NCI-H146 (cell line): ENCODE results near the gene RBPJL.

Experiments
- DNase-seq: peaks from one replicate; lab custom pipeline; 2025; lab: John Stamatoyannopoulos, UW

Gene RBPJL

GRCh38 chr20:45317826-45318225 lies 11.2 kb downstream of the RBPJL start:
- no peak for DNase-seq

DNA sequence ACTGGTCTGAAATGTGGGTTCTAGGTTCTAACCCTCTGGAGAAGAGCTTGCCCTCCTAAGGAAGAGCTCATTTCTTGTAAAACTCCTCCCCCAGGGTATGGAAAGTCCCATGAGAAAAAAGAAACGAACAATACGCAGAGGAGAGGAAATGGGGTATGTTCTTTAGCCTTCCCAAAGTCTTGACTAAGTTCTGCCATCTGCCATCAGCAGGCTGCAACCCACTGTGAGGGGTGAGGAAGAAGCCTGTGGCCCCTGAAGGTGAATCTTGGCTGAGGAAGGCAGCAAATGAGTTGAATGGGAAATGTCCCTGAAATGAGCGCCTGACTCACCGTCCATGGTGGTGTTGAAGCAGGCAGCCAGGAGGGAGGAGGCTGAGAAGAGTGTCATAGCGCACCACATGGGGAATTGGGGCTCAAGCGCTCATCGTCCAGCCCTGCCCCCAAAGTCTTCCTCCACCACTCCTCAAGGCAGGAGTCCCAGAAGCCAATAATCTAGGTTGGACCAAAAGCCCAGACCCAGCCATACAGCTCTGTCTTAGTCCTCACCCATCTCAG lies 11.8 kb downstream of the RBPJL start:
- no peak for DNase-seq

DNA sequence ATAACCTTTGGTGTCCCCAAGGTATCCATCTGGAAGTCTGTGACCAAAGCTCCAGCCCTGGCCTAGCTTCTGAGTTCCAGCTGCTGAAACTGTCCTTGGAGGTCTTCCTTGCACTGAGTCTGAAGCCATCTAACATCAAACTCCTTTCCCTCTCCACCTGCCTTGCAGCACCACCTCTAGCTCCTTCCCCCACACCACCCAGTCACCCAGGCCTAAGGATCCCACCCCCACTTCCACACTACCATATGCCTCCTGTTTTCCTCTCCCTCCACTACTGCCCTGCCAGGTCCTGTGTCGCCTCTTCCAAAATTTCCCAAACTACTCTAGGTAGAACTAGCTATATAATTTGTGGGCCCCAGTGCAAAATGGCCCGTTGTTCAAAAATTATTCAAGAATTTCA lies 12.3 kb downstream of the RBPJL start:
- no peak for DNase-seq

DNA sequence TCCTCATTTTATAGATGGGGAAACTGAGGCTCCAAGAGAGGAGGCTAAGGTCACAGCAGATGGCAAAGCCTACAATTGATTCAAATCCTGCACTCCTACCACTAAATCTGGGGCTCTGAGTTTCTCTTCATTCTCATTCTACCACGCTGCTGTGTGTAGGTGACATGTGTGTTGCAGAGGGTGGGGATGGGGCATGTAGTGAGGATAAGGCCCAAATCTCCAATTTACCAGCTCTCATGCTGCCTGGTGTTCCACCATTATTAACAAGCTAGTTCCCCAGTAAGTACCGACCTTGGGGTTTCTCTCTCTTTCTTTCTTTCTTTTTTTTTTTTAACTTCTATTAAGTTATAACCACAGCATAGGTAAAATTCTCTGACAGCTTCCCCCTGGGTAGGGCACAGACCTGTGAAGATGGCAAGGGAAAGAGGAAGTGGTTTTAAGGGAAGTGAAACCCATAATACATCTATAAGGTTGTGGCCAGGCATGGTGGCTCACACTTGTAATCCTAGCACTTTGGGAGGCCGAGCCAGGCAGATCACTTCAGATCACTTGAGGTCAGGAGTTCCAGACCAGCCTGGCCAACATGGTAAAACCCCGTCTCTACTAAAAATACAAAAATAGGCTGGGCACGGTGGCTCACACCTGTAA lies 14.4 kb downstream of the RBPJL start:
- DNase-seq, result no peak

- peak; percentile 54 for DNase-seq
These were observed 16.3 kb downstream of the RBPJL start for GRCh38 chr20:45322952-45323383.

GRCh38 chr20:45323731-45324130 lies 17.1 kb downstream of the RBPJL start:
- no peak for DNase-seq

- no peak for DNase-seq
These were observed 18.7 kb downstream of the RBPJL start for GRCh38 chr20:45325371-45325770.

DNA sequence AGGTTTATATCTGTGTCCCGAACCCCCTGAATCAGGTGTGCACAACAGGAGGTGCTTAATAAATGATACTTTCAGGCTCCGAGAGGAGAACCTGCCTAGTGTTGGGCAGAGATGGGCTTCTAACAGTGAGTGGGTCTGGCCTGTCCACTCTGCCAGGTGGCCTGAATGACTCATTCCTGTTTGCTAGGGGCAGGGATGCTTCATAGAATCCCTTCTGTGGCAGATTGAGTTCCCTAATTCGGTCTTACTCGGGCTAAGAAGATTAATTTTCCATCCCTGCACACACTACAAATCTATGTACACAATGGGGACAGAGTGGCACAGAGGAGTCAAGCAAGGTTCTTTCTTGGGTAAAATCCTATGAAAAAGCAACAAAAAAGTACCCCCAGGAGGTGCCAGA lies 21.8 kb downstream of the RBPJL start:
- no peak for DNase-seq

DNA sequence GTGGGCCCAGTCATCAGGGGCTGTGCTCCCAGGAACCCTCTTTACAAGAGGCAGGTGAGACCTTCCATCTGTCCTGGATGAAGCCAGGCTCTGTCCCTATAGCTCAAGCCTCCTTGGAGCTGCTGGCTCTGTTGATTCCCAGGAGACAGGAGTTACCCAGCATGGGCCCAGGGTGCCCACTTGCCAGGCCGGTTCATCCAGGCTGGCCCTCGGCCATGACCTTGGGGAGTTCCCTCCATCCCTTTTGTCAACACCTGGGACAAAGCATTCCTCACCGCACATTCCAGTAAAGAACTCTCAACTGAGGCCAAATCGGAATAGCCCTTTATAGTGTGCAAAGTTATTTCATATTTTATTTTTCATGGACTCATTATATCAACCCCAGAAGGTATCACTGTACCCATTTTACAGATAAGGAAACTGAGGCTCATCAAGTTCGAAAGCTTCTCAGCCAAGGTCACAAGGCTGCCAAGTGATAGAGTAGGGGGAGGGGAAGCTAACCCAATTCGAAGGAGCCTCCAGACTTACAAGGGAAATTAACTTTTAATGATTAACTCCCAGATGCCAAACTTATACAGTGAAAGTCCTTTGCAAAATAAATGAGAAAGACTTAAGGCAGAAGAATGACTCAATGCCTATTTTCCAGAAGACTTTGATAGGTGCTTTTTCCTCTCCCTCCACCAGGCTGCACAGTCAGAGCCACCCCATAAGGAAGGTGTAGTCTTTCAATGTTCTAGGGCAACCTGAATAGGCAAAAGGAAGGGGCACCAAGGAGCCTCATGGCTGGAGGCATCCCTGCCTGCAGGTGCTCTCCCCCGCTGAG lies 23.1 kb downstream of the RBPJL start:
- no peak for DNase-seq

DNA sequence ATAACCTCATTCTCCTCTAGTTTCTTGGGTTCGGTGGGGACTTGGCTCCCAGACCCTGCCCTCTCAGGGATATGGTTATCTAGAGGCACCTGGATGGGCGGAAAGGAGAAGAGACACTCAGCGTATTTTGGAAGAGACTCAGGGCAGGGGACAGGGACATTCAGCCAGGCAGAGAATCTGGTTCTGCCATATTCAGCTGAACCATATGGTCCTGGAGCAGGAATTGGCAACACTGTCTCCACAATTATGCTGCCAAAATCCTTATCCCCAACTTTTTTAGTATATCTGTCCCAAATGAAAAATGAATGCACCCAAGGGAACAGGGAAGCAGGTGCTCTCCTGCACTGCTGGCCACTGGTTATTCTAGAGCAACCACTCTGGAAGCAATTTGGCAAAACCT lies 23.8 kb downstream of the RBPJL start:
- DNase-seq, result no peak

DNA sequence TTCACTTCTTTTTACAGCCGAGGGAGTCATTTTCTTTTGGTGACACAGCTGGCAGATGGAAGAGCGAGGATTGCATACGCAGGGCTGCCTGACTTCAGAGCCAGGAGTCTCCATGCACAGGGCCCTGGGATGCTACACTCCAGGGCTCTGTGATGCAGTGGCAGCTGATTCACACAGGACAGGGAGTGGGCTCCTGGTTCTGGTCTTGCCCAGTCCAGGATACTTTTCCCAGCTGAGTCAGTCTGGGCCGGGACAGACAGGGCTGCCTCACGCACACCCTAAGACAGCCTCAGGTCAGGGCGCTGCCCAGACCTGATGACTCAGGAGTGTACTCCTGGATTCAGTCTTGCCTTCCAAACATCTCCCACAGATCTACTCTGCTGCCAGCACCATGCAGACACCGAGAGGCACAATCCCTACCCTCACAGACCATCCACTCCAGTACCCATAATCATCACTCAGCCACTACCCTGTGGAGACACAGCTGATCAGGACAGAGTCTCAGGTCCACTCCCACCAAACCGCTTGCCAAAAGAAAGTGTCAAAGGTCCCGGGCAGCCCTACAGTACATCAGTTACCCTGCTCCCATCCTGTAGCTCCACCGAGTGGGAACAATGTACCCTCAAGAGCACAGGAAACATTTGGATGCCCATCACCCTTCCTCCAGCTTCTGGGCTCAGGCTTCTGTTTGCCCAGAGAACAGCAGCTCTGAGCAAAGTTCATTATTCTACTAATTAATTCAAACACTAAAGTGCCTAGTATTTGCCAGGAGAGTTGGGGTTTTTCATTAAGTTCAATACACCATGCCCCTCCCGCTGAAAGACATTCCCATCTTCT lies 30.1 kb downstream of the RBPJL start:
- DNase-seq, result no peak

GRCh38 chr20:45337367-45338120 lies 30.9 kb downstream of the RBPJL start:
- DNase-seq, result no peak

- no peak for DNase-seq
These were observed 31.7 kb downstream of the RBPJL start for GRCh38 chr20:45338121-45339030.

- DNase-seq, result no peak
These were observed 32.4 kb downstream of the RBPJL start for GRCh38 chr20:45339084-45339483.

- DNase-seq, result peak; percentile 76
These were observed 33.2 kb downstream of the RBPJL start for GRCh38 chr20:45339799-45340198.

GRCh38 chr20:45340236-45340847 lies 33.7 kb downstream of the RBPJL start:
- DNase-seq, result no peak

DNA sequence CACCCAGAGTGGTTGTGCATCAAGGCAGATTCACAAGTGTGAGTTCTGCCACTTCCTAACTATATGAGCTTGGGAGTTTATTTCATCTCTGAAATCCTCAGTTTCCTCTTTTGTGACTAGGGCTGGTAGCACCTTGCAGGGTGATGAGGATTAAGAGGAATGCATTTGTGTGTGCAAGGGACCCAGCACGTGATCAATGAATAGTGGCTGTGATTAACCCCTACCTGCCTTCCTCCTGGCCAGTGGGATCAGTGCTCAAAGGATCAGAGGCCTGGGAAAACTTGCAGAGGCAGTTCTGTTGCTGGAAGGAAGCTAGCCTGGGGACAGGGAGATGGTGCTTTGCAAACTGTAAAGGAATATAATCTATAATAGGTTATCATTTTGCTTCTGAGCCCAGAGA lies 34.3 kb downstream of the RBPJL start:
- DNase-seq, result no peak

DNA sequence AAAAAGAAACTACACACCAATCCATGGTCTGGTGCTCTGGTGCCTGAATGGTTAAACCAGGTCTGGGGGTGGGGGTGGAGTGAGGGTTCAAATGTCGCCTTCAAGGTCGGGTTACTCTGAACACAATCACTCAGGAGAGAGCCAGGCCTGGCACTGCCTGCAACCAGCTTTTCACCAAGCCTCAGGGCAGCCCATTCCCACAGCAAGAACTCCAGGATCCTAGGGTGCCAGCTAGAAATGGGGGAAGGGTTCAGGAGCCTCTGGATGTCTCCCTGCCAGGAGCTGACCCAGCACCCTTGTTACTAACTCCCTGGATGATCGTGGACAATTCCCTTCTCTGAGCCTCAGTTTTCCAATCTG lies 34.9 kb downstream of the RBPJL start:
- DNase-seq, result no peak

- peak; percentile 69 for DNase-seq
These were observed 35.6 kb downstream of the RBPJL start for GRCh38 chr20:45341939-45342854.
